ENCODE measurements around the gene CCDC3.

Gene CCDC3

GRCh38 chr10:12960941-12961340, 40.6 kb downstream of the CCDC3 start:
- DNase-seq: no peak

GRCh38 chr10:12960334-12960898, 41.1 kb downstream of the CCDC3 start:
- no peak for DNase-seq

- no peak for DNase-seq
These were observed 42.9 kb downstream of the CCDC3 start for GRCh38 chr10:12958546-12959110.

GRCh38 chr10:12957081-12957480, 44.4 kb downstream of the CCDC3 start:
- DNase-seq: no peak

- no peak for DNase-seq
These were observed 46.6 kb downstream of the CCDC3 start for GRCh38 chr10:12954866-12955265.

GRCh38 chr10:12950583-12951128, 50.9 kb downstream of the CCDC3 start:
- DNase-seq: no peak

- DNase-seq: no peak
These were observed 52.3 kb downstream of the CCDC3 start for GRCh38 chr10:12949248-12949647.

GRCh38 chr10:12947741-12948140, 53.8 kb downstream of the CCDC3 start:
- DNase-seq: no peak

GRCh38 chr10:12946372-12946771, 55.1 kb downstream of the CCDC3 start:
- DNase-seq: no peak

- DNase-seq: no peak
These were observed 55.7 kb downstream of the CCDC3 start for GRCh38 chr10:12945690-12946359.

GRCh38 chr10:12944931-12945330, 56.6 kb downstream of the CCDC3 start:
- DNase-seq: no peak

- no peak for DNase-seq
These were observed 58.1 kb downstream of the CCDC3 start for GRCh38 chr10:12943425-12943824.

GRCh38 chr10:12941966-12942365, 59.5 kb downstream of the CCDC3 start:
- no peak for DNase-seq

- no peak for DNase-seq
These were observed 60.7 kb downstream of the CCDC3 start for GRCh38 chr10:12940791-12941190.

- no peak for DNase-seq
These were observed 63.2 kb downstream of the CCDC3 start for GRCh38 chr10:12938271-12938670.

GRCh38 chr10:12937527-12937926, 64.0 kb downstream of the CCDC3 start:
- DNase-seq: no peak

- no peak for DNase-seq
These were observed 66.7 kb downstream of the CCDC3 start for GRCh38 chr10:12934777-12935176.

GRCh38 chr10:12929381-12929780, 72.1 kb downstream of the CCDC3 start:
- no peak for DNase-seq

GRCh38 chr10:12928571-12928970, 72.9 kb downstream of the CCDC3 start:
- DNase-seq: no peak

GRCh38 chr10:12927896-12928295, 73.6 kb downstream of the CCDC3 start:
- DNase-seq: no peak

- DNase-seq: no peak
These were observed 75.7 kb downstream of the CCDC3 start for GRCh38 chr10:12925845-12926244.

GRCh38 chr10:12924911-12925310, 76.6 kb downstream of the CCDC3 start:
- DNase-seq: no peak

GRCh38 chr10:12922117-12922900, 79.2 kb downstream of the CCDC3 start:
- DNase-seq: no peak

- no peak for DNase-seq
These were observed 80.3 kb downstream of the CCDC3 start for GRCh38 chr10:12921163-12921562.
